ENCODE results near the gene CCDC167. TPM values are rescaled to one million over a fixed set of nuclear protein-coding genes. Genes with fewer than 3 reads are reported as not detected.
"Not testable (repeated sequence)": the region's sequence is repeated elsewhere in the genome, so short reads cannot be mapped to it uniquely, and the experiment has no call there.

CCDC167 gene
- total RNA-seq, 1 donor from 2014 or later = 10.4 TPM

- intact Hi-C loops (cut with DNase I) = no loop called here
- DNase-seq (ENCODE audit: low spot score) = no peak
- no peak for ATAC-seq
Observed at GRCh38 chr6:37452522-37452921, 47.2 kb downstream of the CCDC167 start.

GRCh38 chr6:37451441-37452193, 48.1 kb downstream of the CCDC167 start:
- intact Hi-C loops (cut with DNase I) = no loop called here
- DNase-seq (ENCODE audit: low spot score) = no peak
- no peak for ATAC-seq

- ATAC-seq (no peak), DNase-seq (ENCODE audit: low spot score) (no peak)
- intact Hi-C loops (cut with DNase I) = no loop called here
Observed at GRCh38 chr6:37449984-37450383, 49.7 kb downstream of the CCDC167 start.

GRCh38 chr6:37443216-37443542, 56.5 kb downstream of the CCDC167 start:
- intact Hi-C loops (cut with DNase I) = not testable (repeated sequence)

GRCh38 chr6:37442416-37443215, 57.1 kb downstream of the CCDC167 start:
- DNase-seq (ENCODE audit: low spot score) = no peak
- intact Hi-C loops (cut with DNase I) = no loop called here
- ATAC-seq = no peak

More at GRCh38 chr6:37443216-37443542, 56.5 kb downstream of the CCDC167 start:
- not testable (repeated sequence) for DNase-seq (ENCODE audit: low spot score); ATAC-seq

- no peak for DNase-seq (ENCODE audit: low spot score)
- intact Hi-C loops (cut with DNase I) = no loop called here
- ATAC-seq = no peak
Observed at GRCh38 chr6:37441651-37442050, 58.0 kb downstream of the CCDC167 start.

GRCh38 chr6:37438930-37439329, 60.8 kb downstream of the CCDC167 start:
- no peak for ATAC-seq
- DNase-seq (ENCODE audit: low spot score) = no peak
- intact Hi-C loops (cut with DNase I) = no loop called here

- no peak for ATAC-seq
- no peak for DNase-seq (ENCODE audit: low spot score)
- intact Hi-C loops (cut with DNase I) = no loop called here
Observed at GRCh38 chr6:37435816-37436215, 63.9 kb downstream of the CCDC167 start.

- DNase-seq (ENCODE audit: low spot score) = no peak
- ATAC-seq = no peak
- intact Hi-C loops (cut with DNase I) = no loop called here
Observed at GRCh38 chr6:37435373-37435772, 64.3 kb downstream of the CCDC167 start.

GRCh38 chr6:37433657-37434271, 65.9 kb downstream of the CCDC167 start:
- DNase-seq (ENCODE audit: low spot score) = no peak

More at GRCh38 chr6:37433657-37434271, 65.9 kb downstream of the CCDC167 start:
- no peak for ATAC-seq
- intact Hi-C loops (cut with DNase I) = no loop called here

Other genes with a start within 250 kb of the CCDC167 start
- gene TBC1D22B, start 242.1 kb downstream of the CCDC167 start, total RNA-seq = 10.0 TPM
- 1.6 TPM for gene TMEM217, start 241.7 kb downstream of the CCDC167 start, total RNA-seq
- 15.7 TPM for gene RNF8, start 145.9 kb downstream of the CCDC167 start, total RNA-seq
- 39.3 TPM for gene CMTR1, start 66.7 kb downstream of the CCDC167 start, total RNA-seq
- gene MDGA1, start 198.0 kb upstream of the CCDC167 start, total RNA-seq = 13.8 TPM